IMR-90 (cell line): ENCODE data around the gene NEDD4L. TPM values are rescaled to one million over a fixed set of nuclear protein-coding genes. Genes with fewer than 3 reads are reported as not detected.

ENCODE experiments used
- ATAC-seq: fragments of 200-7000 bp; cut with Tn5 transposase; 2 replicates; pipeline ENCODE4 v1.9.1; 2020; ENCODE audit warnings: low read depth, mild to moderate bottlenecking, moderate library complexity
- BruUV-seq: library from RNA; stranded (reverse); fragments of 400-500 nt; replicated peaks from 2 replicates; lab custom pipeline; 2021; lab: Mats Ljungman, UMichigan
- CTCF ChIA-PET: fragments of 300-600 bp; formaldehyde crosslinking; extraction: SDS; loops from one replicate; lab custom pipeline; 2021; ENCODE audit warnings: antibody characterized with exemption; lab: Yijun Ruan, JAX
- POLR2A ChIA-PET: fragments of 300-600 bp; sonication (Branson Sonifier 250); formaldehyde crosslinking; loops from one replicate; lab custom pipeline; 2022; ENCODE audit warnings: antibody characterized with exemption; ENCODE audit not compliant: unreplicated experiment; lab: Charles Lee
- DNase-seq: peaks from one replicate; pipeline ENCODE4 v3.0.0; 2013
- H2AFZ ChIP-seq: replicated peaks from 2 replicates; pipeline ENCODE3; 2013; ENCODE audit warnings: low read length, mild to moderate bottlenecking; ENCODE audit not compliant: poor library complexity
- H2AK5ac ChIP-seq: 2 replicates; pipeline ENCODE4 v1.6.1; 2013; ENCODE audit warnings: low read depth, low read length, inconsistent platforms
- H2AK9ac ChIP-seq: replicated peaks from 2 replicates; pipeline ENCODE3; 2013; ENCODE audit warnings: mild to moderate bottlenecking, low read depth, low read length, moderate library complexity; ENCODE audit not compliant: poor library complexity
- H2BK120ac ChIP-seq: 2 replicates; pipeline ENCODE4 v1.6.1; 2013; ENCODE audit warnings: low read depth, low read length, inconsistent platforms
- H2BK15ac ChIP-seq: 3 replicates; pipeline ENCODE4 v1.6.1; 2013; ENCODE audit warnings: low read depth, low read length, inconsistent platforms
- H2BK20ac ChIP-seq: 2 replicates; pipeline ENCODE4 v1.6.1; 2013; ENCODE audit warnings: low read depth, mild to moderate bottlenecking, inconsistent platforms, low read length, moderate library complexity
- H2BK5ac ChIP-seq: 2 replicates; pipeline ENCODE4 v1.6.1; 2013; ENCODE audit warnings: mild to moderate bottlenecking, low read depth, low read length, inconsistent platforms; ENCODE audit not compliant: poor library complexity, severe bottlenecking
- H3K14ac ChIP-seq: replicated peaks from 2 replicates; pipeline ENCODE4 v1.6.1; 2013; ENCODE audit warnings: low read depth, low read length, inconsistent platforms
- H3K18ac ChIP-seq: 2 replicates; pipeline ENCODE4 v1.6.1; 2013; ENCODE audit warnings: low read depth, low read length, control low read depth
- H3K23ac ChIP-seq: 2 replicates; pipeline ENCODE4 v1.6.1; 2013; ENCODE audit warnings: low read depth, low read length, inconsistent platforms
- H3K27ac ChIP-seq: 2 replicates; pipeline ENCODE4 v1.5.1; 2013; ENCODE audit warnings: mild to moderate bottlenecking, control low read depth, low read length; ENCODE audit not compliant: insufficient read depth
- H3K27me3 ChIP-seq: 2 replicates; pipeline ENCODE4 v1.6.1; 2013; ENCODE audit warnings: low read length; ENCODE audit not compliant: control insufficient read depth, insufficient read depth
- H3K36me3 ChIP-seq: 2 replicates; pipeline ENCODE4 v1.6.1; 2013; ENCODE audit warnings: low read length, mixed read lengths; ENCODE audit not compliant: control insufficient read depth, insufficient read depth
- H3K4ac ChIP-seq: 2 replicates; pipeline ENCODE4 v1.6.1; 2013; ENCODE audit warnings: low read depth, low read length, inconsistent platforms
- H3K4me1 ChIP-seq: 2 replicates; pipeline ENCODE4 v1.6.1; 2013; ENCODE audit warnings: low read length, mixed read lengths; ENCODE audit not compliant: control insufficient read depth, insufficient read depth
- H3K4me2 ChIP-seq: 2 replicates; pipeline ENCODE4 v1.6.1; 2013; ENCODE audit warnings: low read depth, mild to moderate bottlenecking, control low read depth, low read length, moderate library complexity
- H3K4me3 ChIP-seq: 2 replicates; pipeline ENCODE4 v1.5.1; 2013; ENCODE audit warnings: low read depth, mild to moderate bottlenecking, control low read depth, low read length, moderate library complexity; ENCODE audit not compliant: insufficient read depth
- H3K56ac ChIP-seq: 2 replicates; pipeline ENCODE4 v1.6.1; 2013; ENCODE audit warnings: low read length, inconsistent platforms; ENCODE audit not compliant: insufficient read depth; ENCODE audit errors: extremely low read depth
- H3K79me1 ChIP-seq, 2 experiments: 2 replicates each; pipeline ENCODE4 v1.6.1; 2013; ENCODE audit warnings: low read length in 2 of 2, inconsistent platforms in 1 of 2, low read depth in 1 of 2
- H3K9ac ChIP-seq: 2 replicates; pipeline ENCODE4 v1.6.1; 2013; ENCODE audit warnings: low read depth, low read length, control low read depth
- H3K9me1 ChIP-seq: 2 replicates; pipeline ENCODE4 v1.6.1; 2013; ENCODE audit warnings: low read length, inconsistent platforms; ENCODE audit not compliant: insufficient read depth
- H3K9me3 ChIP-seq: 2 replicates; pipeline ENCODE4 v1.6.1; 2013; ENCODE audit warnings: low read length; ENCODE audit not compliant: control insufficient read depth, insufficient read depth
- H4K20me1 ChIP-seq: 2 replicates; pipeline ENCODE4 v1.6.1; 2013; ENCODE audit warnings: low read length, inconsistent platforms; ENCODE audit not compliant: insufficient read depth
- H4K5ac ChIP-seq: 2 replicates; pipeline ENCODE4 v1.6.1; 2013; ENCODE audit warnings: mild to moderate bottlenecking, low read depth, low read length, control low read depth
- H4K8ac ChIP-seq, 2 experiments: 2 replicates each; pipeline ENCODE4 v1.6.1; 2013; ENCODE audit warnings: low read depth in 2 of 2, low read length in 2 of 2, control low read depth in 1 of 2, inconsistent platforms in 1 of 2
- H4K91ac ChIP-seq: 2 replicates; pipeline ENCODE4 v1.6.1; 2013; ENCODE audit warnings: low read depth, low read length, inconsistent platforms; ENCODE audit not compliant: insufficient read depth
- CHD1 ChIP-seq: IDR thresholded peaks from 2 replicates; pipeline ENCODE4 v1.6.1; 2012; ENCODE audit warnings: low read depth, low read length, improper control_type of control experiment
- MAFK ChIP-seq: IDR thresholded peaks from 2 replicates; pipeline ENCODE4 v1.6.1; 2012; ENCODE audit warnings: low read depth, low read length, improper control_type of control experiment
- WGBS, 2 experiments: methylation state at CpG; one replicate each; pipeline versions ENCODE4 v1.1.5 to v1.1.7; 2013; ENCODE audit warnings: missing lambda C conversion rate in 2 of 2; ENCODE audit not compliant: insufficient read length in 1 of 2; ENCODE audit errors: extremely low coverage in 2 of 2; 5-methylcytosine and 5-hydroxymethylcytosine counted together
- dilution Hi-C: fragments of 300-500 bp; cut with HindIII; formaldehyde crosslinking; loops from one replicate; pipeline ENCODE4 v1.14.3; 2018; ENCODE audit warnings: low sequenced_read_pairs; ENCODE audit not compliant: unreplicated experiment
- in situ Hi-C: fragments of 300-500 bp; cut with MboI; formaldehyde crosslinking; loops from 3 replicates; pipeline ENCODE4 v1.14.3; 2019; ENCODE audit warnings: low sequenced_read_pairs, inconsistent platforms, mixed read lengths
- intact Hi-C: fragments of 100-400 bp; cut with micrococcal nuclease; formaldehyde crosslinking; loops from 2 replicates; pipeline ENCODE4 v1.10.0; 2022
- polyA plus RNA-seq, 3 experiments: library from polyadenylated mRNA; depleted of rRNA; stranded (reverse); fragments of >200 nt; gene quantifications; 2 replicates each; pipeline ENCODE4 v1.2.3, GENCODE V29; 2012; ENCODE audit warnings: low replicate concordance in 1 of 3
- total RNA-seq: library from RNA; depleted of rRNA; stranded (reverse); fragments of >200 nt; gene quantifications from 2 replicates; pipeline ENCODE4 v1.2.3, GENCODE V29; 2012

NEDD4L gene
- total and polyA plus RNA-seq, 2 of the 4 experiments (the other 2 are of a cell fraction) = 10.0 to 10.9 TPM

GRCh38 chr18:58097907-58098166, 53.8 kb downstream of the NEDD4L start:
- Histone ChIP-seq H3K4me3 (no peak overlapping the region), H3K14ac (no peak overlapping the region), H4K5ac (no peak overlapping the region), H2BK15ac (no peak overlapping the region), H3K27ac (no peak overlapping the region), H4K8ac (no peak overlapping the region), H3K9ac (no peak overlapping the region), H3K27me3 (no peaks in the 10 kb centered on the region; the same call in 1 of the 2 replicates), H3K9me3 (no peaks in the 10 kb centered on the region), H3K4me2 (no peak overlapping the region), H3K9me1 (no peaks in the 10 kb centered on the region), H3K18ac (no peak overlapping the region), H2AK5ac (no peak overlapping the region), H3K36me3 (no peaks in the 10 kb centered on the region), H3K23ac (no peak overlapping the region), H2BK120ac (no peak overlapping the region), H4K91ac (no peak overlapping the region), H4K20me1 (no peaks in the 10 kb centered on the region), H2BK5ac (no peak overlapping the region), H2AFZ (no peak overlapping the region), H3K4me1 (peaks cover 3% of the 10 kb centered on the region; the same call in 1 of the 2 replicates), H2BK20ac (no peak overlapping the region), H3K56ac (no peak overlapping the region), H3K79me1 (no peaks in the 10 kb centered on the region), H3K4ac (no peak overlapping the region), H2AK9ac (no peak overlapping the region)
- TF ChIP-seq MAFK = no peak
- TF ChIP-seq CHD1 = no peak
- CTCF ChIA-PET = interaction anchor here (1.0 kb wide), 1 partner anchor 9 kb away, joined by 3 read pairs; no protein-coding TSS in a partner anchor
- DNase-seq (no peak), ATAC-seq (no peak)
- no CpG with 5 or more reads among the region's 5 CpGs for WGBS, 2 experiments
- BruUV-seq = no TSS peak
- dilution Hi-C loops = no loop called here
- in situ Hi-C loops = no loop called here
- intact Hi-C loops = no loop called here
- POLR2A ChIA-PET = no interaction called here
